Esophagus squamous epithelium (tissue), 5 donors: ENCODE data around the gene CHMP1A. TPM values are rescaled to one million over a fixed set of nuclear protein-coding genes. Genes with fewer than 3 reads are reported as not detected.
"Not testable (repeated sequence)": the region's sequence is repeated elsewhere in the genome, so short reads cannot be mapped to it uniquely, and the experiment has no call there.

Experiments
- DNase-seq: peaks from one replicate; lab custom pipeline; 2025; lab: John Stamatoyannopoulos, UW
- H3K27ac ChIP-seq, 4 donors: fragments of 200-600 bp; sonication (generic); one replicate each; pipeline ENCODE4 v1.5.1; 2016 to 2019; ENCODE audit warnings: mild to moderate bottlenecking in 1 of 4
- H3K27me3 ChIP-seq, 4 donors: fragments of 200-600 bp; sonication (generic); 1 replicate in 3 of 4; 2 replicates in 1 of 4; pipeline versions ENCODE4 v1.5.1 to v1.6.0; 2017 to 2021; ENCODE audit warnings: antibody characterized with exemption in 1 of 4
- H3K36me3 ChIP-seq, 3 donors: fragments of 200-600 bp; sonication (generic); one replicate each; pipeline ENCODE4 v1.5.1; 2016 to 2019
- H3K4me1 ChIP-seq, 3 donors: fragments of 200-600 bp; sonication (generic); one replicate each; pipeline ENCODE4 v1.5.1; 2017 to 2019
- H3K4me3 ChIP-seq, 4 donors: fragments of 200-600 bp; sonication (generic); 1 replicate in 3 of 4; 2 replicates in 1 of 4; pipeline ENCODE4 v1.5.1; 2016 to 2019; ENCODE audit warnings: mild to moderate bottlenecking in 2 of 4, moderate library complexity in 1 of 4
- H3K9me3 ChIP-seq, 3 donors: fragments of 200-600 bp; sonication (generic); one replicate each; pipeline ENCODE4 v1.5.1; 2016 to 2019
- POLR2A ChIP-seq, 4 donors: fragments of 450-650 bp; IDR thresholded peaks; one replicate each; pipeline ENCODE4 v1.6.1; 2017; ENCODE audit warnings: antibody characterized with exemption in 4 of 4, mild to moderate bottlenecking in 4 of 4, moderate library complexity in 3 of 4
- WGBS, 2 donors: methylation state at CpG; one replicate each; pipeline ENCODE4 v1.1.5; 2018; 5-methylcytosine and 5-hydroxymethylcytosine counted together
- intact Hi-C: fragments of 100-400 bp; cut with DNase I; formaldehyde crosslinking; loops from one replicate; pipeline ENCODE4 v1.15.0; 2022
- total RNA-seq, 4 donors: library from RNA; depleted of rRNA; stranded (reverse); fragments of >200 nt; gene quantifications; one replicate each; pipeline ENCODE4 v1.1.0, GENCODE V29; 2016
- TF ChIP-seq, protein P1 (sequence below), 6 experiments: fragments of 450-650 bp in 4 of 6; fragments of 200-600 bp in 2 of 6; sonication (generic) in 2 of 6; IDR thresholded peaks; one replicate each; pipeline ENCODE4 v1.5.1; 2016 to 2019; ENCODE audit warnings: antibody characterized with exemption in 6 of 6, mild to moderate bottlenecking in 4 of 6, moderate library complexity in 4 of 6
- donor health status: DM: yes; HTN: yes; CAD: no.

Gene CHMP1A
- total RNA-seq, 4 donors from 2014 or later, result 83.0 to 116 (median 104) TPM

- intact Hi-C loops, result no loop called here
- Histone ChIP-seq H3K4me1 (peaks cover 0 to 26% (median 8%) of the 10 kb centered on the region in 3 donors), H3K9me3 (no peaks in the 10 kb centered on the region), H3K27ac (no peak overlapping the region), H3K4me3 (no peak overlapping the region), H3K27me3 (peaks cover 0 to 68% (median 0%) of the 10 kb centered on the region in 4 donors), H3K36me3 (no peaks in the 10 kb centered on the region)
- no peak for DNase-seq
- 71% methylated on average over 2 of the region's 12 CpGs; no CpG with 5 or more reads in 1 of the 2 donors for WGBS, 2 donors
- TF ChIP-seq POLR2A (IDR thresholded peaks at IDR 0.05), result no peak
Measured at GRCh38 chr16:89636663-89637062, 20.8 kb downstream of the CHMP1A start.

DNA sequence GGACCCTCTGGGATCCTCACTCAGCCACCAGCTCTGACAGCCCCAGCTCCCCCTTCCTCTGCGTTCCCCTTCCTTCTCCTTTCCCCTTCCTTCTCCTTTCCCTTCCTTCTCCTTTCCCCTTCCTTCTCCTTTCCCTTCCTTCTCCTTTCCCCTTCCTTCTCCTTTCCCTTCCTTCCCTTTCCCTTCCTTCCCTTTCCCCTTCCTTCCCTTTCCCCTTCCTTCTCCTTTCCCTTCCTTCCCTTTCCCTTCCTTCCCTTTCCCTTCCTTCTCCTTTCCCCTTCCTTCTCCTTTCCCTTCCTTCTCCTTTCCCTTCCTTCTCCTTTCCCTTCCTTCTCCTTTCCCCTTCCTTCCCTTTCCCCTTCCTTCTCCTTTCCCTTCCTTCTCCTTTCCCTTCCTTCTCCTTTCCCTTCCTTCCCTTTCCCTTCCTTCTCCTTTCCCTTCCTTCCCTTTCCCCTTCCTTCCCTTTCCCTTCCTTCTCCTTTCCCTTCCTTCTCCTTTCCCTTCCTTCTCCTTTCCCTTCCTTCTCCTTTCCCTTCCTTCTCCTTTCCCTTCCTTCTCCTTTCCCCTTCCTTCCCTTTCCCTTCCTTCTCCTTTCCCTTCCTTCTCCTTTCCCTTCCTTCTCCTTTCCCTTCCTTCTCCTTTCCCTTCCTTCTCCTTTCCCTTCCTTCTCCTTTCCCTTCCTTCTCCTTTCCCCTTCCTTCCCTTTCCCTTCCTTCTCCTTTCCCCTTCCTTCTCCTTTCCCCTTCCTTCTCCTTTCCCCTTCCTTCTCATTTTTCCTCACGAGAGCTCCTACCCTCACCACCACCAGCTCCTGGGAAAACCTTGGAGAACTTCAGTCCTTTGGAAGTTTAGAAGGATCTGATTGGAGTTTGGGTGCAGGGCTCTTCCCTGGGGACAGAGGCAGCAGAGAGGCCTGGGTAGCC lies 22.8 kb downstream of the CHMP1A start:
- H3K36me3 ChIP-seq, H3K4me3 ChIP-seq, DNase-seq, H3K4me1 ChIP-seq, H3K27ac ChIP-seq, H3K9me3 ChIP-seq, intact Hi-C loops: not testable (repeated sequence)
- H3K27me3 ChIP-seq, result peaks cover 0 to 70% (median 0%) of the 10 kb centered on the region in 4 donors
- WGBS, 2 donors, result 59 to 80% methylated on average over 1 of the region's 2 CpGs

- DNase-seq, result no peak
- Histone ChIP-seq H3K4me1 (peaks cover 0 to 5% (median 0%) of the 10 kb centered on the region in 3 donors), H3K27ac (no peak overlapping the region), H3K27me3 (peaks cover 0 to 70% (median 0%) of the 10 kb centered on the region in 4 donors), H3K9me3 (peaks cover 0 to 4% (median 0%) of the 10 kb centered on the region in 3 donors), H3K36me3 (no peaks in the 10 kb centered on the region), H3K4me3 (no peak overlapping the region)
- intact Hi-C loops, result no loop called here
- WGBS, 2 donors, result 32 to 55% methylated on average over 5 to 7 of the region's 19 CpGs
- TF ChIP-seq POLR2A (IDR thresholded peaks at IDR 0.05), result no peak
- TF ChIP-seq, protein P1, sequence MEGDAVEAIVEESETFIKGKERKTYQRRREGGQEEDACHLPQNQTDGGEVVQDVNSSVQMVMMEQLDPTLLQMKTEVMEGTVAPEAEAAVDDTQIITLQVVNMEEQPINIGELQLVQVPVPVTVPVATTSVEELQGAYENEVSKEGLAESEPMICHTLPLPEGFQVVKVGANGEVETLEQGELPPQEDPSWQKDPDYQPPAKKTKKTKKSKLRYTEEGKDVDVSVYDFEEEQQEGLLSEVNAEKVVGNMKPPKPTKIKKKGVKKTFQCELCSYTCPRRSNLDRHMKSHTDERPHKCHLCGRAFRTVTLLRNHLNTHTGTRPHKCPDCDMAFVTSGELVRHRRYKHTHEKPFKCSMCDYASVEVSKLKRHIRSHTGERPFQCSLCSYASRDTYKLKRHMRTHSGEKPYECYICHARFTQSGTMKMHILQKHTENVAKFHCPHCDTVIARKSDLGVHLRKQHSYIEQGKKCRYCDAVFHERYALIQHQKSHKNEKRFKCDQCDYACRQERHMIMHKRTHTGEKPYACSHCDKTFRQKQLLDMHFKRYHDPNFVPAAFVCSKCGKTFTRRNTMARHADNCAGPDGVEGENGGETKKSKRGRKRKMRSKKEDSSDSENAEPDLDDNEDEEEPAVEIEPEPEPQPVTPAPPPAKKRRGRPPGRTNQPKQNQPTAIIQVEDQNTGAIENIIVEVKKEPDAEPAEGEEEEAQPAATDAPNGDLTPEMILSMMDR (IDR thresholded peaks at IDR 0.05), result no peak
Measured at GRCh38 chr16:89633064-89633631, 24.4 kb downstream of the CHMP1A start.

GRCh38 chr16:89629827-89630610 lies 27.5 kb downstream of the CHMP1A start:
- H3K4me1 ChIP-seq, result peaks cover 0 to 5% (median 0%) of the 10 kb centered on the region in 3 donors
- DNase-seq, result no peak
- no peak overlapping the region for H3K27ac ChIP-seq
- intact Hi-C loops, result loop anchor here (10.0 kb wide), 1 partner anchor 615 kb away; no protein-coding TSS in a partner anchor
- peaks cover 0 to 59% (median 0%) of the 10 kb centered on the region in 4 donors for H3K27me3 ChIP-seq
- WGBS, 2 donors, result 89 to 92% methylated on average over 3 to 6 of the region's 17 CpGs
- no peak for TF ChIP-seq POLR2A (IDR thresholded peaks at IDR 0.05)
- TF ChIP-seq, protein P1 (IDR thresholded peaks at IDR 0.05), result no peak
- no peaks in the 10 kb centered on the region for H3K36me3 ChIP-seq
- no peak overlapping the region for H3K4me3 ChIP-seq
- H3K9me3 ChIP-seq, result peaks cover 0 to 4% (median 0%) of the 10 kb centered on the region in 3 donors

GRCh38 chr16:89624777-89625761 lies 32.4 kb downstream of the CHMP1A start:
- Histone ChIP-seq H3K4me3 (no peak overlapping the region), H3K4me1 (peaks cover 0 to 16% (median 5%) of the 10 kb centered on the region in 3 donors), H3K36me3 (no peaks in the 10 kb centered on the region), H3K27me3 (peaks cover 0 to 67% (median 0%) of the 10 kb centered on the region in 4 donors), H3K27ac (no peak overlapping the region), H3K9me3 (peaks cover 0 to 4% (median 0%) of the 10 kb centered on the region in 3 donors)
- DNase-seq, result no peak
- TF ChIP-seq POLR2A (IDR thresholded peaks at IDR 0.05), result no peak
- TF ChIP-seq, protein P1 (IDR thresholded peaks at IDR 0.05), result no peak
- intact Hi-C loops, result loop anchor here (10.0 kb wide), 1 partner anchor 610 kb away; no protein-coding TSS in a partner anchor
- WGBS, 2 donors, result 46 to 57% methylated on average over 15 to 17 of the region's 21 CpGs
